A673 (cell line): Measurements from ENCODE around the gene AGO3. TPM values are rescaled to one million over a fixed set of nuclear protein-coding genes. Genes with fewer than 3 reads are reported as not detected.
"Not testable (repeated sequence)": the region's sequence is repeated elsewhere in the genome, so short reads cannot be mapped to it uniquely, and the experiment has no call there.

Experiments used
- BruUV-seq: library from RNA; stranded (reverse); fragments of 400-500 nt; replicated peaks from 2 replicates; lab custom pipeline; 2021; lab: Mats Ljungman, UMichigan
- CTCF ChIA-PET: fragments of 300-600 bp; sonication (Branson Sonifier 250); formaldehyde crosslinking; loops from one replicate; lab custom pipeline; 2022; ENCODE audit warnings: antibody characterized with exemption; lab: Charles Lee
- POLR2A ChIA-PET: fragments of 300-600 bp; sonication (Branson Sonifier 250); formaldehyde crosslinking; loops from one replicate; lab custom pipeline; 2022; ENCODE audit warnings: antibody characterized with exemption; ENCODE audit not compliant: low non-redundant PET; lab: Charles Lee
- DNase-seq: peaks from one replicate; pipeline ENCODE4 v3.0.0-alpha.2; 2015; ENCODE audit warnings: low spot score
- H3K27ac ChIP-seq: fragments of 200-600 bp; sonication (generic); 2 replicates; pipeline ENCODE4 v1.5.1; 2016; ENCODE audit warnings: mixed run types, low read depth, mild to moderate bottlenecking, mixed read lengths, antibody characterized with exemption, low read length; ENCODE audit not compliant: poor library complexity, severe bottlenecking
- H3K27me3 ChIP-seq: fragments of 200-600 bp; sonication (generic); replicated peaks from 2 replicates; pipeline ENCODE4 v1.6.1; 2017; ENCODE audit warnings: mixed run types, low read depth, mild to moderate bottlenecking, mixed read lengths, antibody characterized with exemption, low read length; ENCODE audit not compliant: insufficient read depth, poor library complexity
- H3K36me3 ChIP-seq: fragments of 200-600 bp; sonication (generic); 2 replicates; pipeline ENCODE4 v1.6.1; 2016; ENCODE audit warnings: mixed run types, mild to moderate bottlenecking, mixed read lengths, antibody characterized with exemption, low read length; ENCODE audit not compliant: insufficient read depth, poor library complexity, severe bottlenecking
- H3K4me1 ChIP-seq: fragments of 200-600 bp; sonication (generic); 2 replicates; pipeline ENCODE4 v1.6.1; 2017; ENCODE audit warnings: mixed run types, mild to moderate bottlenecking, mixed read lengths, antibody characterized with exemption, low read length; ENCODE audit not compliant: insufficient read depth, poor library complexity, severe bottlenecking
- H3K4me3 ChIP-seq: fragments of 200-600 bp; sonication (generic); 2 replicates; pipeline ENCODE4 v1.5.1; 2016; ENCODE audit warnings: low read depth, mixed run types, mild to moderate bottlenecking, mixed read lengths, low read length; ENCODE audit not compliant: poor library complexity, severe bottlenecking
- H3K9me3 ChIP-seq: fragments of 200-600 bp; sonication (generic); 2 replicates; pipeline ENCODE4 v1.6.1; 2016; ENCODE audit warnings: mixed run types, low read depth, mild to moderate bottlenecking, mixed read lengths, antibody characterized with exemption, low read length; ENCODE audit not compliant: poor library complexity, severe bottlenecking
- EZH2 ChIP-seq: fragments of 200-600 bp; sonication (generic); IDR thresholded peaks from 2 replicates; pipeline ENCODE4 v1.6.1; 2017; ENCODE audit warnings: borderline replicate concordance, low read depth, mild to moderate bottlenecking, mixed read lengths, antibody characterized with exemption, low read length; ENCODE audit not compliant: poor library complexity, severe bottlenecking
- intact Hi-C: fragments of 100-400 bp; cut with micrococcal nuclease; formaldehyde crosslinking; loops from one replicate; pipeline ENCODE4 v1.10.0; 2022; ENCODE audit not compliant: unreplicated experiment
- total RNA-seq: library from RNA; stranded (reverse); gene quantifications from 2 replicates; pipeline ENCODE4 v1.2.3, GENCODE V29; 2021
- TF ChIP-seq, protein P1 (sequence below): fragments of 300-800, 200-600 bp; sonication (generic); conservative IDR thresholded peaks from 2 replicates; pipeline ENCODE4 v1.5.1; 2017; ENCODE audit warnings: low read depth, mild to moderate bottlenecking, antibody characterized with exemption, low read length, moderate library complexity, mixed read lengths

Gene AGO3
- total RNA-seq, 1 experiment from 2014 or later: 44.2 TPM

- no TSS peak for BruUV-seq
Observed at GRCh38 chr1:36023098-36023769, 92.3 kb downstream of the AGO3 start.

DNA sequence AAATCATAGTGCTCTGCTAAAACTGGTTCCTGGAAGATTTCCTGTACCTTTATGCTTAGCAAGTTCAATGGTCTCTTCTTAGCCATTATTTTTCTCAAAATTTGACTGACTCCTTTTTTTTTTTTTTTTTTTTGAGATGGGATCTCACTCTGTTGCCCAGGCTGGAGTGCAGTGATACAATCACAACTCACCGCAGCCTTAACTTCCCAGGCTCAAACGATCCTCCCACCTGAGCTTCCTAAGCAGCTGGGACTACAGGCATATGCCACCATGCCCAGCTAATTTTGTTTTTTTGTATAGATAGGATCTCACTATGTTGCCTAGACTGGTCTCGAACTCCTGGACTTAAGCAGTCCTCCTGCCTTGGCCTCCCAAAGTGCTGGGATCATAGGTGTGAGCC is 93.1 kb downstream of the AGO3 start:
- H3K27ac ChIP-seq, DNase-seq, H3K4me1 ChIP-seq, H3K4me3 ChIP-seq, H3K27me3 ChIP-seq, H3K36me3 ChIP-seq, CTCF ChIA-PET, POLR2A ChIA-PET, intact Hi-C loops, BruUV-seq, H3K9me3 ChIP-seq: not testable (repeated sequence)

More at GRCh38 chr1:36023098-36023769, 92.3 kb downstream of the AGO3 start:
- no peak overlapping the region for H3K4me3 ChIP-seq
- TF ChIP-seq, protein P1, sequence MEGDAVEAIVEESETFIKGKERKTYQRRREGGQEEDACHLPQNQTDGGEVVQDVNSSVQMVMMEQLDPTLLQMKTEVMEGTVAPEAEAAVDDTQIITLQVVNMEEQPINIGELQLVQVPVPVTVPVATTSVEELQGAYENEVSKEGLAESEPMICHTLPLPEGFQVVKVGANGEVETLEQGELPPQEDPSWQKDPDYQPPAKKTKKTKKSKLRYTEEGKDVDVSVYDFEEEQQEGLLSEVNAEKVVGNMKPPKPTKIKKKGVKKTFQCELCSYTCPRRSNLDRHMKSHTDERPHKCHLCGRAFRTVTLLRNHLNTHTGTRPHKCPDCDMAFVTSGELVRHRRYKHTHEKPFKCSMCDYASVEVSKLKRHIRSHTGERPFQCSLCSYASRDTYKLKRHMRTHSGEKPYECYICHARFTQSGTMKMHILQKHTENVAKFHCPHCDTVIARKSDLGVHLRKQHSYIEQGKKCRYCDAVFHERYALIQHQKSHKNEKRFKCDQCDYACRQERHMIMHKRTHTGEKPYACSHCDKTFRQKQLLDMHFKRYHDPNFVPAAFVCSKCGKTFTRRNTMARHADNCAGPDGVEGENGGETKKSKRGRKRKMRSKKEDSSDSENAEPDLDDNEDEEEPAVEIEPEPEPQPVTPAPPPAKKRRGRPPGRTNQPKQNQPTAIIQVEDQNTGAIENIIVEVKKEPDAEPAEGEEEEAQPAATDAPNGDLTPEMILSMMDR: no peak
- TF ChIP-seq EZH2: no peak
- peaks cover 2% of the 10 kb centered on the region for H3K36me3 ChIP-seq
- ChIA-PET CTCF (interaction anchor here (0.6 kb wide), 1 partner anchor 11 kb away, joined by 4 read pairs; no protein-coding TSS in a partner anchor), POLR2A (no interaction called here)
- no peak for DNase-seq
- H3K27ac ChIP-seq: no peak overlapping the region
- intact Hi-C loops: no loop called here
- no peaks in the 10 kb centered on the region for H3K4me1 ChIP-seq
- H3K9me3 ChIP-seq: no peaks in the 10 kb centered on the region
- H3K27me3 ChIP-seq: no peaks in the 10 kb centered on the region

GRCh38 chr1:36024847-36025246 is 93.9 kb downstream of the AGO3 start:
- CTCF ChIA-PET: no interaction called here
- TF ChIP-seq, protein P1: no peak
- TF ChIP-seq EZH2: no peak
- BruUV-seq: no TSS peak
- POLR2A ChIA-PET: no interaction called here
- DNase-seq: no peak
- intact Hi-C loops: no loop called here
- Histone ChIP-seq H3K36me3 (peaks cover 5% of the 10 kb centered on the region), H3K9me3 (peaks cover 5% of the 10 kb centered on the region), H3K27ac (no peak overlapping the region), H3K4me3 (no peak overlapping the region), H3K27me3 (no peaks in the 10 kb centered on the region), H3K4me1 (no peaks in the 10 kb centered on the region)

- Histone ChIP-seq H3K27me3 (no peaks in the 10 kb centered on the region), H3K4me3 (no peak overlapping the region), H3K27ac (no peak overlapping the region), H3K4me1 (no peaks in the 10 kb centered on the region), H3K36me3 (peaks cover 19% of the 10 kb centered on the region), H3K9me3 (peaks cover 5% of the 10 kb centered on the region)
- TF ChIP-seq, protein P1: no peak
- no peak for TF ChIP-seq EZH2
- POLR2A ChIA-PET: no interaction called here
- CTCF ChIA-PET: no interaction called here
- BruUV-seq: no TSS peak
- intact Hi-C loops: no loop called here
- DNase-seq: no peak
Observed at GRCh38 chr1:36027766-36028165, 96.9 kb downstream of the AGO3 start.
